Cortex of kidney (tissue), 1 donor: Measurements from ENCODE around the gene NDUFB11.

Experiments
- DNase-seq: peaks from one replicate; lab custom pipeline; 2025; lab: John Stamatoyannopoulos, UW

Gene NDUFB11

GRCh38 chrX:47144626-47145394 lies at the start of gene NDUFB11, which contains the start of gene RBM10:
Gene NDUFB11, minus strand, starts transcription at chrX:47144702. Its CDS starts 23 bp downstream, at chrX:47144679.
Gene RBM10, plus strand, starts transcription at chrX:47145221. Its CDS starts 2,261 bp downstream, at chrX:47147482.
- DNase-seq, result peak; percentile 2

GRCh38 chrX:47193475-47194193 lies 49.1 kb upstream of the NDUFB11 start, which contains the start of gene UBA1:
Gene UBA1, plus strand, starts transcription at chrX:47193829. Its CDS starts 4,974 bp downstream, at chrX:47198803.
- peak; percentile 2 for DNase-seq

GRCh38 chrX:47191806-47192401 lies 47.4 kb upstream of the NDUFB11 start:
- no peak for DNase-seq

- DNase-seq, result no peak
Measured at GRCh38 chrX:47191331-47191730, 46.8 kb upstream of the NDUFB11 start.

- DNase-seq, result no peak
Measured at GRCh38 chrX:47190445-47191269, 46.2 kb upstream of the NDUFB11 start.

- DNase-seq, result no peak
Measured at GRCh38 chrX:47189906-47190305, 45.4 kb upstream of the NDUFB11 start.

- DNase-seq, result no peak
Measured at GRCh38 chrX:47187106-47187677, 42.7 kb upstream of the NDUFB11 start.

- DNase-seq, result no peak
Measured at GRCh38 chrX:47186096-47186740, 41.7 kb upstream of the NDUFB11 start.

GRCh38 chrX:47185241-47185640 lies 40.7 kb upstream of the NDUFB11 start:
- no peak for DNase-seq

- DNase-seq, result no peak
Measured at GRCh38 chrX:47184486-47184885, 40.0 kb upstream of the NDUFB11 start.

GRCh38 chrX:47182106-47182700 lies 37.7 kb upstream of the NDUFB11 start:
- no peak for DNase-seq

GRCh38 chrX:47181301-47181700 lies 36.8 kb upstream of the NDUFB11 start:
- no peak for DNase-seq

- DNase-seq, result no peak
Measured at GRCh38 chrX:47180346-47180745, 35.8 kb upstream of the NDUFB11 start.

- no peak for DNase-seq
Measured at GRCh38 chrX:47179928-47180255, 35.4 kb upstream of the NDUFB11 start.

- DNase-seq, result no peak
Measured at GRCh38 chrX:47179221-47179927, 34.9 kb upstream of the NDUFB11 start.

- no peak for DNase-seq
Measured at GRCh38 chrX:47178337-47178736, 33.8 kb upstream of the NDUFB11 start.

- no peak for DNase-seq
Measured at GRCh38 chrX:47177079-47177478, 32.6 kb upstream of the NDUFB11 start.

GRCh38 chrX:47176101-47176740 lies 31.7 kb upstream of the NDUFB11 start:
- DNase-seq, result no peak

GRCh38 chrX:47175588-47175980 lies 31.1 kb upstream of the NDUFB11 start:
- DNase-seq, result no peak
